ENCODE measurements around the gene ZBTB20. TPM values are rescaled to one million over a fixed set of nuclear protein-coding genes. Genes with fewer than 3 reads are reported as not detected.

ZBTB20 gene
- total and polyA plus RNA-seq, 10 of the 15 experiments (the other 5 are each of a cell fraction or from before 2014, with no cell fraction given) = 0.20 to 5.5 (median 2.2) TPM

- Histone ChIP-seq H3K4me3 (no peak overlapping the region), H4K20me1 (ENCODE audit: control insufficient read depth, insufficient read depth) (no peaks in the 10 kb centered on the region), H3K4me2 (ENCODE audit: control insufficient read depth, insufficient read depth) (no peak overlapping the region), H3K27me3 (replicated peaks in 1 of 2; ENCODE audit: control insufficient read depth in 2 of 2, insufficient read depth in 2 of 2, low read length in 1 of 2) (no peaks in the 10 kb centered on the region), H3K9me3 (replicated peaks; ENCODE audit: control insufficient read depth, insufficient read depth, low read length) (no peaks in the 10 kb centered on the region), H3K79me2 (ENCODE audit: control insufficient read depth, insufficient read depth, low read length) (no peaks in the 10 kb centered on the region), H2AFZ (ENCODE audit: control insufficient read depth, low read depth, low read length) (no peak overlapping the region), H3K27ac (ENCODE audit: control insufficient read depth, insufficient read depth) (no peak overlapping the region), H3K9ac (ENCODE audit: control insufficient read depth, insufficient read depth, low read length) (no peak overlapping the region), H3K4me1 (ENCODE audit: control insufficient read depth, insufficient read depth, low read length) (peaks cover 25% of the 10 kb centered on the region), H3K36me3 (ENCODE audit: control insufficient read depth in 2 of 2, insufficient read depth in 2 of 2, low read length in 1 of 2) (no peaks in the 10 kb centered on the region)
- DNase-seq (ENCODE audit: low read depth, low spot score) (no peak), FAIRE-seq (no peak), ATAC-seq (no peak)
- intact Hi-C loops (cut with micrococcal nuclease; ENCODE audit: unreplicated experiment) (no loop called here), in situ Hi-C loops (cut with MboI) (no loop called here)
- no peak for TF ChIP-seq SKIL (IDR thresholded peaks at IDR 0.05; ENCODE audit: low read depth, poor library complexity, severe bottlenecking)
- no peak for TF ChIP-seq MEF2B (IDR thresholded peaks at IDR 0.05; ENCODE audit: partially characterized antibody, poor library complexity, severe bottlenecking)
- TF ChIP-seq POU2F2 (IDR thresholded peaks at IDR 0.05; ENCODE audit: borderline replicate concordance, low read depth, low read length) = no peak
- no peak for TF ChIP-seq PAX8 (IDR thresholded peaks at IDR 0.05)
- TF ChIP-seq RBBP5 (conservative IDR thresholded peaks at IDR 0.05) = no peak
- no peak for TF ChIP-seq E2F8 (IDR thresholded peaks at IDR 0.05; ENCODE audit: low read depth, partially characterized antibody)
- TF ChIP-seq POLR2AphosphoS5 (IDR thresholded peaks at IDR 0.05; ENCODE audit: low read length) = no peak
- TF ChIP-seq ESRRA (IDR thresholded peaks at IDR 0.05; ENCODE audit: low read length) = no peak
- no peak for TF ChIP-seq NBN (IDR thresholded peaks at IDR 0.05)
- TF ChIP-seq IKZF2 (IDR thresholded peaks at IDR 0.05) = no peak
- TF ChIP-seq ZZZ3 (IDR thresholded peaks at IDR 0.05; ENCODE audit: control insufficient read depth, insufficient read length, low read depth) = no peak
- no peak for TF ChIP-seq ATF2 (IDR thresholded peaks at IDR 0.05; ENCODE audit: low read length)
- TF ChIP-seq HDGF (IDR thresholded peaks at IDR 0.05) = no peak
- no peak for TF ChIP-seq HSF1 (IDR thresholded peaks at IDR 0.05; ENCODE audit: low read depth, low read length)
- TF ChIP-seq MYB (IDR thresholded peaks at IDR 0.05; ENCODE audit: borderline replicate concordance, low read depth, low read length) = no peak
- no peak for TF ChIP-seq GATAD2B (conservative IDR thresholded peaks at IDR 0.05; ENCODE audit: low read depth)
- no peak for TF ChIP-seq PAX5 (IDR thresholded peaks at IDR 0.05; ENCODE audit: borderline replicate concordance, low read depth, low read length)
- TF ChIP-seq WRNIP1 (IDR thresholded peaks at IDR 0.05; ENCODE audit: borderline replicate concordance, low read depth, low read length) = no peak
- BruUV-seq (replicated peaks) = no TSS peak
- ChIA-PET POLR2A (no interaction called here), SMC1A (ENCODE audit: uncharacterized antibody, unreplicated experiment) (interaction anchor here (0.7 kb wide), 1 partner anchor 18 kb away, joined by 4 read pairs; no protein-coding TSS in a partner anchor), CTCF (no interaction called here), RAD21 (ENCODE audit: unreplicated experiment) (no interaction called here)
- 100% methylated on average over 1 of the region's 1 CpG for WGBS (ENCODE audit: insufficient coverage, insufficient replicate concordance, low lambda C conversion rate, missing lambda C conversion rate)
Measured at GRCh38 chr3:114586119-114586518, 561.0 kb downstream of the ZBTB20 start.
